Stimulated activated CD8-positive, alpha-beta memory T cell treated with anti-CD3 and anti-CD28 coated beads, Interleukin-15, amount 100 ng/mL, for 4 hours (primary cell): ENCODE data around the gene UEVLD.

Experiments
- DNase-seq, 2 donors: peaks; one replicate each; pipeline ENCODE4 v3.0.0-alpha.2; 2020; ENCODE audit warnings: low read depth in 2 of 2

UEVLD gene

GRCh38 chr11:18501629-18502028 is 86.9 kb downstream of the UEVLD start:
- DNase-seq = no peak

GRCh38 chr11:18498039-18498438 is 90.5 kb downstream of the UEVLD start:
- no peak for DNase-seq

- DNase-seq = no peak
Measured at GRCh38 chr11:18495703-18496102, 92.8 kb downstream of the UEVLD start.

- DNase-seq = no peak
Measured at GRCh38 chr11:18495271-18495670, 93.3 kb downstream of the UEVLD start.

DNA sequence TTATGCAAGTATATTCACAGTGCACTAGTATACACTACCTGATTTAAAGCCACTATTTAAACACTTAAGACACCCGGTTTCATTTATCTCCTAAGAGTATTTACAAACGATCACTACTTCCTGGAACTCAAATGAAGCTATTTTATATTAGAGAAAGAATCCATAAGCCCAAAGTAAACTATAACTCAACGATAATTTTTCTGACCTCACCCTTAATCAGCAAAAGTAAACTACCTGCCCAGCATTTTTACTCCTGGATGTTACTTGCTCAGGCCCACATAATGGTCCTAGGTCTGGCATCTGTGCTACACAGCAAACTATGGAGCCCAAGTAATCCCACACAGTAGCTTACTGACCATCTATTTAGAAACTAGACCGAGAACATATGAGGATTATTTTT is 95.2 kb downstream of the UEVLD start:
- no peak for DNase-seq

DNA sequence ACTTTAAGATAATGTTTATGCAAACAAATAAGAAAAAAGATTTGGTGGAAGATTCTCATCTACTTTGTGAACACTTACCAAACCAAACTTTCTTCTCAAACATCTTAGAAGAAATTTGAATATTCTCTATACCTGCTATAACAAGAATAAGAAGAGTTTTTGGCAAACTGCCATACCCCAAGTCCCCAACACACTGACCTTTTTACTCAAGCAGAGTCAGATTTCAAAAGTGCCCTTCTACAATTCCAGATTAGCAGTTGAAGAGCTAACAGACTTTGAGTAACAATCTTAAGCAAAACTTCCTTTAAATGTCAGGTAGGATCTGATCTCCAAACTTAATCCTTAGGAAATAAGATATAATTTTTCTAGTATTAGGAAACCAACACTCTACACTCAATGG is 95.6 kb downstream of the UEVLD start:
- DNase-seq = no peak

DNA sequence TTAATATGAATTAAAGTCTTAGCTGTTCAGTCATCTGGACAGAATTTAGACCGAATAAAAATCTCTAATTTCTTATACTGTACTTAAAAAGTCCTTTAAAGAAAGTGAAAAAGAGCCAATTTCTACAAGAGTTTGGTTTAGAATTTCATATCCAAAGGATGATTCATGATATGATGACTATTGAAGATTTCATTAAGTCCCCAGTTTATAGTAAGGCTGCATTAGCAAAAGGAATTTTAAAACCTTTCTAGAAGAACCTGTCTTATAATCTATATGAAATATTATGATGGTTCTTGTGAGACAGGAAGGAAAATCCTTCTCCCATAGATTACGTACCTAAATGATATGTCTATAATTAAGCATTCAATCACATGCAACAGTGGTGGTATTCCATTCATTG is 96.6 kb downstream of the UEVLD start:
- no peak for DNase-seq

GRCh38 chr11:18490736-18491485 is 97.6 kb downstream of the UEVLD start:
- DNase-seq = no peak

DNA sequence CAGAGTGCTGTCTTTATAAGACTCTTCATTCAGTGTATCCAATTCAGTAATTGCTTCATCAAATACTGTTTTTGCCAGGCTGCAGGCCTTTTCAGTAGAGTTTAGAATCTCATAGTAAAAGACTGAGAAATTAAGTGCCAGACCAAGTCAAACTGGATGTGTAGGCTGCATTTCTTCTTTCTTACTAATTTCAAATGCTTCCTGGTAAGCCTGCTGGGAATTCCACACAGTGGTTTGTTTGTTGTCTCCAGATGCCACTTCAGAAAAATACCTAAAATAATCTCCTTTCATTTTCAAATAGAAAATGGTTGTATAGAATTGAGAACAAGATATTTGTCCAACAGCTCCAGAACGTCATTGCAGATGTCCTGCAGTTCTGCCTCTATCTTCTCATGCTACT is 98.2 kb downstream of the UEVLD start:
- DNase-seq = no peak

DNA sequence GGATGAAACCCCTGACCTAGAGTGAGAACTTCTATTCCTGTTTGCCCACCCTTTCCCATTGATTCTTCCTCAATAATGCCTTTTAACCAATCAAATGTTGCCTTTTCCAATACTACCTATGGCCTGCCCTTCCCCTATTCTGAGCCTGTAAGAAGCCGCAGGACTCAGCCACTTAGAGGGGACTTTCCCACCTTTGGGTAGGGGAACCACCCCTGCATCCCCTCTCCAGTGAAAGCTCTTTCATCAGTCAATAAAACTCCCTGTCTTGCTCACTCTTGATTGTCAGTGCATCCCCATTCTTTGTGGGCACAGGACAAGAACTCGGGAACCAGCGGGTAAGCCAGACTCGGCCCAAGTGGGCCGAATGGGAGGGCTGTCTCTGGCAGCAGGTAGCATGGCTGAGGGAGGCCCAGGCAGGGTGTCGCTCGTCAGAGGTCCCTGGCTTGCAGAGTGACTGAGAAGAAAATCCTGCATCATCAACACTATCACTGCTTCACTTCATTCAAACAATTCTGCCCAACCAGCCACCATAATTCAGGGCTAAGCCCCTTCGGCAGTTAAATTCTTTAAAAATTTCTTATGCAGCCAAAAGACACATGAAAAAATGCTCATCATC is 102.5 kb downstream of the UEVLD start:
- DNase-seq = no peak
